PC-9 (cell line): Measurements from ENCODE around the gene ADM5. TPM values are rescaled to one million over a fixed set of nuclear protein-coding genes. Genes with fewer than 3 reads are reported as not detected.

ENCODE experiments used
- BruUV-seq: library from RNA; stranded (reverse); fragments of 400-500 nt; replicated peaks from 2 replicates; lab custom pipeline; 2021; lab: Mats Ljungman, UMichigan
- CTCF ChIA-PET: fragments of 300-600 bp; sonication (Branson Sonifier 250); formaldehyde crosslinking; loops from one replicate; lab custom pipeline; 2022; ENCODE audit warnings: antibody characterized with exemption; lab: Charles Lee
- POLR2A ChIA-PET: fragments of 300-600 bp; sonication (Branson Sonifier 250); formaldehyde crosslinking; loops from one replicate; lab custom pipeline; 2022; ENCODE audit warnings: antibody characterized with exemption; ENCODE audit not compliant: unreplicated experiment; lab: Charles Lee
- DNase-seq, 2 experiments: peaks; one replicate each; pipeline versions ENCODE4 v3.0.0 to v3.0.0-alpha.2; 2015 to 2022; ENCODE audit warnings: mixed read lengths in 1 of 2
- H2AFZ ChIP-seq: fragments of 200-600 bp; sonication (generic); 2 replicates; pipeline ENCODE4 v1.8.1; 2017; ENCODE audit warnings: antibody characterized with exemption
- H3F3A ChIP-seq: fragments of 200-600 bp; sonication (generic); 2 replicates; pipeline ENCODE4 v1.8.1; 2017; ENCODE audit warnings: antibody characterized with exemption, mild to moderate bottlenecking, low read depth; ENCODE audit not compliant: insufficient read depth
- H3K27ac ChIP-seq: fragments of 200-600 bp; sonication (generic); 2 replicates; pipeline ENCODE4 v1.6.1; 2016; ENCODE audit warnings: mixed run types
- H3K27me3 ChIP-seq: fragments of 200-600 bp; sonication (generic); 2 replicates; pipeline ENCODE4 v1.6.1; 2016; ENCODE audit warnings: low read depth, mixed run types; ENCODE audit not compliant: insufficient read depth
- H3K36me3 ChIP-seq: fragments of 200-600 bp; sonication (generic); 2 replicates; pipeline ENCODE4 v1.6.1; 2016; ENCODE audit warnings: low read depth, mixed run types
- H3K4me1 ChIP-seq: fragments of 200-600 bp; sonication (generic); replicated peaks from 2 replicates; pipeline ENCODE4 v1.6.1; 2016; ENCODE audit warnings: mixed run types; ENCODE audit not compliant: insufficient read depth
- H3K4me2 ChIP-seq: fragments of 200-600 bp; sonication (generic); 2 replicates; pipeline ENCODE4 v1.6.1; 2017; ENCODE audit warnings: mixed run types
- H3K4me3 ChIP-seq: fragments of 200-600 bp; sonication (generic); 2 replicates; pipeline ENCODE4 v1.6.1; 2016; ENCODE audit warnings: mixed run types
- H3K79me2 ChIP-seq: fragments of 200-600 bp; sonication (generic); 2 replicates; pipeline ENCODE4 v1.6.1; 2017; ENCODE audit warnings: low read depth, mixed run types
- H3K9me2 ChIP-seq: fragments of 200-600 bp; sonication (generic); 2 replicates; pipeline ENCODE4 v1.8.1; 2017; ENCODE audit warnings: mild to moderate bottlenecking; ENCODE audit not compliant: insufficient read depth
- H3K9me3 ChIP-seq: fragments of 200-600 bp; sonication (generic); 2 replicates; pipeline ENCODE4 v1.8.1; 2016; ENCODE audit warnings: low read depth; ENCODE audit not compliant: insufficient read depth
- H4K20me1 ChIP-seq: fragments of 200-600 bp; sonication (generic); 2 replicates; pipeline ENCODE4 v1.8.1; 2017; ENCODE audit not compliant: insufficient read depth
- EZH2 ChIP-seq: fragments of 200-600 bp; sonication (generic); IDR thresholded peaks from 2 replicates; pipeline ENCODE4 v1.8.0; 2017; ENCODE audit warnings: antibody characterized with exemption, low read depth
- intact Hi-C: fragments of 100-400 bp; cut with micrococcal nuclease; formaldehyde crosslinking; loops from one replicate; pipeline ENCODE4 v1.10.0; 2022; ENCODE audit not compliant: unreplicated experiment
- total RNA-seq: library from RNA; stranded (reverse); gene quantifications from 2 replicates; pipeline ENCODE4 v1.2.3, GENCODE V29; 2021
- TF ChIP-seq, protein P1 (sequence below): fragments of 200-600 bp; sonication (generic); conservative IDR thresholded peaks from 2 replicates; pipeline ENCODE4 v1.6.1; 2017; ENCODE audit warnings: mixed run types, antibody characterized with exemption, mild to moderate bottlenecking, moderate library complexity

Gene ADM5
- total RNA-seq, 1 experiment from 2014 or later = 14.2 TPM

DNA sequence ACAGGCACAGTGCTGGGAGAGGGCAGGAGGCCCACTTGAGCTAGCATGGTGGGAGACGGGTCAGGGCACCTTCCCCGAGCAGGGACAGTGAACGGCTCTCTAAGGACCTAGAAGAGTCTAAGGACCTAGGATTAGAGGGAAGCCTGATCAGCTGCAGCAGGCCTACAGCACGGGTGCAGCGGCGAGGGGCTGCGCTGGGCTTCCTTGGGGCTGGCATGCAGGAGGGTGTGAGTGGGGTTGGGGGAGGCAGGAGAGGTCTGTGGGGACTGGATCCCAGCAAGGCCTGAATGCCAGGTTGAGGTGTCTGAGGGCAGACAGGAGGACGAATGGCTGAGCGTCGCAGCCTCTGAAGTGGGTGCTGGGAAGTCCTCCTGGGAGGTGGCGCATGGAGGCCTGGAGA, 43.8 kb upstream of the ADM5 start:
- no peaks in the 10 kb centered on the region for H3K9me2 ChIP-seq
- peaks cover 30% of the 10 kb centered on the region for H3F3A ChIP-seq
- no peak overlapping the region for H3K4me2 ChIP-seq
- intact Hi-C loops = loop anchor here (10.0 kb wide), 1 partner anchor 651 kb away; the partner anchor contains the start of genes GYS1 and RUVBL2
- no peak for DNase-seq
- H3K4me1 ChIP-seq = peaks cover 17% of the 10 kb centered on the region
- no TSS peak for BruUV-seq
- H2AFZ ChIP-seq = no peak overlapping the region
- no peaks in the 10 kb centered on the region for H3K27me3 ChIP-seq
- peaks cover 79% of the 10 kb centered on the region for H3K79me2 ChIP-seq
- no peaks in the 10 kb centered on the region for H3K9me3 ChIP-seq
- ChIA-PET CTCF (no interaction called here), POLR2A (no interaction called here)
- peaks cover 46% of the 10 kb centered on the region for H4K20me1 ChIP-seq
- no peak overlapping the region for H3K27ac ChIP-seq
- H3K36me3 ChIP-seq = peaks cover 15% of the 10 kb centered on the region
- no peak for TF ChIP-seq EZH2
- TF ChIP-seq, protein P1, sequence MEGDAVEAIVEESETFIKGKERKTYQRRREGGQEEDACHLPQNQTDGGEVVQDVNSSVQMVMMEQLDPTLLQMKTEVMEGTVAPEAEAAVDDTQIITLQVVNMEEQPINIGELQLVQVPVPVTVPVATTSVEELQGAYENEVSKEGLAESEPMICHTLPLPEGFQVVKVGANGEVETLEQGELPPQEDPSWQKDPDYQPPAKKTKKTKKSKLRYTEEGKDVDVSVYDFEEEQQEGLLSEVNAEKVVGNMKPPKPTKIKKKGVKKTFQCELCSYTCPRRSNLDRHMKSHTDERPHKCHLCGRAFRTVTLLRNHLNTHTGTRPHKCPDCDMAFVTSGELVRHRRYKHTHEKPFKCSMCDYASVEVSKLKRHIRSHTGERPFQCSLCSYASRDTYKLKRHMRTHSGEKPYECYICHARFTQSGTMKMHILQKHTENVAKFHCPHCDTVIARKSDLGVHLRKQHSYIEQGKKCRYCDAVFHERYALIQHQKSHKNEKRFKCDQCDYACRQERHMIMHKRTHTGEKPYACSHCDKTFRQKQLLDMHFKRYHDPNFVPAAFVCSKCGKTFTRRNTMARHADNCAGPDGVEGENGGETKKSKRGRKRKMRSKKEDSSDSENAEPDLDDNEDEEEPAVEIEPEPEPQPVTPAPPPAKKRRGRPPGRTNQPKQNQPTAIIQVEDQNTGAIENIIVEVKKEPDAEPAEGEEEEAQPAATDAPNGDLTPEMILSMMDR = no peak
- no peak overlapping the region for H3K4me3 ChIP-seq

DNA sequence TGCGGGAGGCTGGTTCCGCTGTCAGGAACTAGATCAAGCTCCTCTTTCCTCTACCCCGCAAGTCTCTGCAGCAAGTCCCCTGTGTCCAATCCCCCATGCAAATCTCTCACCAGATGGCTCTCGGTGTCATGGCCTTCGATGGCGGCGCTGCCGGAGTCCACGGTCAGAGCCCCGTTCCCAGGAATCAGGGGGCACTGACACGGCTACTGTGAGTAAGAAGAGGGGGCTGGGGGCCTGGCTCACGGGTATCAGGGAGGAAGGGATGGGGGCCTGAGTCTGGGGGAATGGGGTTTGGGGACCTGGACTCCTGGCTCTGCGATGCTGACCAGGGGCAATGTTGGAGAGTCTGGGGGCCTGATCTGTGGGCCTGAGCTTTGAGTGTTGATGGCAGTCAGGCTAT, 43.4 kb upstream of the ADM5 start:
- no peak overlapping the region for H3K4me3 ChIP-seq
- no peak for DNase-seq
- H3K27me3 ChIP-seq = no peaks in the 10 kb centered on the region
- peaks cover 17% of the 10 kb centered on the region for H3K4me1 ChIP-seq
- intact Hi-C loops = loop anchor here (10.0 kb wide), 1 partner anchor 651 kb away; the partner anchor contains the start of genes GYS1 and RUVBL2
- H3K27ac ChIP-seq = no peak overlapping the region
- peaks cover 15% of the 10 kb centered on the region for H3K36me3 ChIP-seq
- no peaks in the 10 kb centered on the region for H3K9me2 ChIP-seq
- TF ChIP-seq EZH2 = no peak
- TF ChIP-seq, protein P1 = no peak
- no TSS peak for BruUV-seq
- POLR2A ChIA-PET = no interaction called here
- H3K79me2 ChIP-seq = peaks cover 78% of the 10 kb centered on the region
- H3F3A ChIP-seq = peaks cover 26% of the 10 kb centered on the region
- H2AFZ ChIP-seq = no peak overlapping the region
- H3K4me2 ChIP-seq = no peak overlapping the region
- CTCF ChIA-PET = no interaction called here
- H4K20me1 ChIP-seq = peaks cover 46% of the 10 kb centered on the region
- H3K9me3 ChIP-seq = no peaks in the 10 kb centered on the region

DNA sequence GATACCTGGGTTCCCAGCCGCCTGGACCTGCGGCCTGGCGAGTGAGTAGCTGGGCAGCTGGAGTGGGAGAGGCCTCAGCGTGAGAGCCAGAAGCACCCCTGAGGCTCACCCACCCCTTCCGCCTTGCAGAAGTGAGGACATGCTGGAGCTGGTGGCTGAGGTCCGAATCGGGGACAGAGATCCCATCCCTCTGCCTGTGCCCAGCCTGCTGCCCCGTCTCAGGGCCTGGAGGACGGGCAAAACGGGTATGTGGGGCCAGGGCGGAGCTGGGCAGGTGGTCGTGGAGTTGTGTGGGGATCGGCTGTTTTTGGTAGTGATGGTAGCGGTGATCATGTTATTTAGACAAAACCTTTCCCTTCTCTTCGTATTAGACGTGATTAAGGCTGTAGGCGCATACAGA, 42.8 kb upstream of the ADM5 start:
- Histone ChIP-seq H3K36me3 (peaks cover 15% of the 10 kb centered on the region), H3K4me3 (no peak overlapping the region), H2AFZ (no peak overlapping the region), H3K4me1 (peaks cover 17% of the 10 kb centered on the region), H4K20me1 (peaks cover 46% of the 10 kb centered on the region), H3K27ac (no peak overlapping the region), H3K9me2 (no peaks in the 10 kb centered on the region), H3K79me2 (peaks cover 73% of the 10 kb centered on the region), H3F3A (peaks cover 21% of the 10 kb centered on the region; the same call in 1 of the 2 replicates), H3K27me3 (no peaks in the 10 kb centered on the region), H3K9me3 (no peaks in the 10 kb centered on the region), H3K4me2 (no peak overlapping the region)
- ChIA-PET CTCF (no interaction called here), POLR2A (no interaction called here)
- intact Hi-C loops = loop anchor here (10.0 kb wide), 1 partner anchor 652 kb away; the partner anchor contains the start of genes GYS1 and RUVBL2
- BruUV-seq = no TSS peak
- no peak for DNase-seq
- TF ChIP-seq EZH2 = no peak
- TF ChIP-seq, protein P1 = no peak
